Mammary epithelial cell (primary cell): ENCODE results near the gene FREM2.

Source experiments
- EZH2 ChIP-seq: IDR thresholded peaks from 2 replicates; pipeline ENCODE4 v1.6.1; 2012; ENCODE audit warnings: low read length, inconsistent platforms, borderline replicate concordance
- TF ChIP-seq, protein P1 (sequence below), 2 donors: IDR thresholded peaks in 1 of 2; conservative IDR thresholded peaks in 1 of 2; 2 replicates each; pipeline ENCODE4 v1.5.1; 2011 to 2012; ENCODE audit warnings: inconsistent platforms in 2 of 2, low read length in 2 of 2, mild to moderate bottlenecking in 2 of 2, control low read depth in 1 of 2, low read depth in 1 of 2; ENCODE audit not compliant: insufficient read depth in 1 of 2; ENCODE audit errors: extremely low read depth in 1 of 2

DNA sequence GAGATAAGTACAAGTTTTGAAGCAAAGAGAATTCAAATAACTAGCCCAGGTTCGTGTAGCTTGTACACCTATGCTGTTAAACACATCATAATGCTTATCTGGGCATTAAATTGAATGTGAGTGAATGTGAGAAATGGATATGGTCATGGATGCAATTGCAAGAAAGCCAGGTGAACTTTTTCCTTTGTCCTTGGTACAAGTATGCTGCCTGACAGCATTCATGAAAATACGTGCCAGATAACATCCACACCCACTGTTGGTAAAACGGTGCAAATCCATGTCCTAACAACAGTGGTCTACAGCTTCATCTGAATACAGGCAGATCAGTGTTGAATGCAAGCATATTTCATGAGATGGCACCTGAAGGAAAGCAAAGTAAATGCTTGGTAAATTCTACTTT is 181.5 kb downstream of the FREM2 start:
- TF ChIP-seq, protein P1, sequence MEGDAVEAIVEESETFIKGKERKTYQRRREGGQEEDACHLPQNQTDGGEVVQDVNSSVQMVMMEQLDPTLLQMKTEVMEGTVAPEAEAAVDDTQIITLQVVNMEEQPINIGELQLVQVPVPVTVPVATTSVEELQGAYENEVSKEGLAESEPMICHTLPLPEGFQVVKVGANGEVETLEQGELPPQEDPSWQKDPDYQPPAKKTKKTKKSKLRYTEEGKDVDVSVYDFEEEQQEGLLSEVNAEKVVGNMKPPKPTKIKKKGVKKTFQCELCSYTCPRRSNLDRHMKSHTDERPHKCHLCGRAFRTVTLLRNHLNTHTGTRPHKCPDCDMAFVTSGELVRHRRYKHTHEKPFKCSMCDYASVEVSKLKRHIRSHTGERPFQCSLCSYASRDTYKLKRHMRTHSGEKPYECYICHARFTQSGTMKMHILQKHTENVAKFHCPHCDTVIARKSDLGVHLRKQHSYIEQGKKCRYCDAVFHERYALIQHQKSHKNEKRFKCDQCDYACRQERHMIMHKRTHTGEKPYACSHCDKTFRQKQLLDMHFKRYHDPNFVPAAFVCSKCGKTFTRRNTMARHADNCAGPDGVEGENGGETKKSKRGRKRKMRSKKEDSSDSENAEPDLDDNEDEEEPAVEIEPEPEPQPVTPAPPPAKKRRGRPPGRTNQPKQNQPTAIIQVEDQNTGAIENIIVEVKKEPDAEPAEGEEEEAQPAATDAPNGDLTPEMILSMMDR (conservative IDR thresholded peaks at IDR 0.05 in 1 of 2, IDR thresholded peaks at IDR 0.05 in 1 of 2; ENCODE audit: extremely low read depth in 1 of 2, insufficient read depth in 1 of 2, low read depth in 1 of 2, low read length in 2 of 2) = no peak
- TF ChIP-seq EZH2 = no peak
